GM19099 (cell line): ENCODE measurements around the gene FKBP11.

Experiments used
- POLR2A ChIP-seq: IDR thresholded peaks from 3 replicates; pipeline ENCODE4 v1.6.1; 2011; ENCODE audit warnings: low read depth; ENCODE audit not compliant: insufficient read length; ENCODE audit errors: extremely low read depth

FKBP11 gene

GRCh38 chr12:48961331-48961730, 36.0 kb upstream of the FKBP11 start:
- TF ChIP-seq POLR2A: no peak

GRCh38 chr12:48960834-48961233, 35.5 kb upstream of the FKBP11 start:
- TF ChIP-seq POLR2A: no peak

GRCh38 chr12:48958049-48958388, 32.7 kb upstream of the FKBP11 start:
- TF ChIP-seq POLR2A: no peak

- TF ChIP-seq POLR2A: peak; percentile 78
Measured at GRCh38 chr12:48957141-48958048, 32.1 kb upstream of the FKBP11 start, which contains the start of gene ARF3. ARF3 (minus strand) TSS chr12:48957487; CDS start chr12:48941095, 16,392 bp downstream.

GRCh38 chr12:48956279-48957140, 31.2 kb upstream of the FKBP11 start:
- no peak for TF ChIP-seq POLR2A

- no peak for TF ChIP-seq POLR2A
Measured at GRCh38 chr12:48954841-48955501, 29.7 kb upstream of the FKBP11 start.

GRCh38 chr12:48954061-48954460, 28.8 kb upstream of the FKBP11 start:
- TF ChIP-seq POLR2A: no peak

- TF ChIP-seq POLR2A: no peak
Measured at GRCh38 chr12:48952691-48953090, 27.4 kb upstream of the FKBP11 start.

- no peak for TF ChIP-seq POLR2A
Measured at GRCh38 chr12:48947727-48948126, 22.4 kb upstream of the FKBP11 start.

- no peak for TF ChIP-seq POLR2A
Measured at GRCh38 chr12:48946943-48947342, 21.7 kb upstream of the FKBP11 start.

GRCh38 chr12:48946205-48946604, 20.9 kb upstream of the FKBP11 start:
- no peak for TF ChIP-seq POLR2A

GRCh38 chr12:48943221-48943620, 17.9 kb upstream of the FKBP11 start:
- TF ChIP-seq POLR2A: no peak

GRCh38 chr12:48940181-48940580, 14.9 kb upstream of the FKBP11 start:
- no peak for TF ChIP-seq POLR2A

- no peak for TF ChIP-seq POLR2A
Measured at GRCh38 chr12:48938805-48939204, 13.5 kb upstream of the FKBP11 start.

- TF ChIP-seq POLR2A: no peak
Measured at GRCh38 chr12:48937170-48937569, 11.9 kb upstream of the FKBP11 start.
